ENCODE data around the gene CHDH. TPM values are rescaled to one million over a fixed set of nuclear protein-coding genes. Genes with fewer than 3 reads are reported as not detected.

Gene CHDH
- total and polyA plus RNA-seq, 2 experiments from 2014 or later: 2.3 to 6.6 TPM

- TF ChIP-seq ZNF462 (CRISPR knock-in tag; IDR thresholded peaks at IDR 0.05) (no peak), STAT1 (IDR thresholded peaks at IDR 0.05; ENCODE audit: unreplicated experiment) (no peak), ZNF114 (CRISPR knock-in tag; IDR thresholded peaks at IDR 0.05) (no peak), CREB1 (CRISPR knock-in tag; IDR thresholded peaks at IDR 0.05; ENCODE audit: low read depth) (no peak), NANOG (IDR thresholded peaks at IDR 0.05; ENCODE audit: borderline replicate concordance) (no peak), REST (IDR thresholded peaks at IDR 0.05; ENCODE audit: unreplicated experiment) (no peak), ZNF331 (CRISPR knock-in tag; IDR thresholded peaks at IDR 0.05; ENCODE audit: low read depth) (no peak), EZH2 (IDR thresholded peaks at IDR 0.05; ENCODE audit: low read depth, unreplicated experiment) (no peak), POLR2AphosphoS5 (IDR thresholded peaks at IDR 0.05; ENCODE audit: low read depth) (no peak)
Measured at GRCh38 chr3:53795176-53795575, 51.0 kb downstream of the CHDH start (continued).
